HAP-1 (cell line): ENCODE results near the gene NUP210.

ENCODE experiments used
- DNase-seq, 2 experiments: peaks; one replicate each; pipeline ENCODE4 v3.0.0-alpha.2; 2016 to 2020; ENCODE audit warnings: low spot score in 2 of 2
- H3K27me3 ChIP-seq: fragments of 250-450 bp; sonication (Bioruptor Pico); 2 replicates; pipeline ENCODE4 v1.5.1; 2020; ENCODE audit warnings: low read depth, mild to moderate bottlenecking, moderate library complexity
- H3K36me3 ChIP-seq: fragments of 250-450 bp; sonication (Bioruptor Pico); replicated peaks from 2 replicates; pipeline ENCODE4 v1.5.1; 2020; ENCODE audit warnings: mild to moderate bottlenecking
- H3K4me1 ChIP-seq: fragments of 250-450 bp; sonication (Bioruptor Pico); 2 replicates; pipeline ENCODE4 v1.5.1; 2020; ENCODE audit warnings: mild to moderate bottlenecking
- H3K4me3 ChIP-seq: fragments of 250-450 bp; sonication (Bioruptor Pico); 2 replicates; pipeline ENCODE4 v1.5.1; 2020; ENCODE audit warnings: mild to moderate bottlenecking, moderate library complexity
- H3K9me3 ChIP-seq: fragments of 250-450 bp; sonication (Bioruptor Pico); 2 replicates; pipeline ENCODE4 v1.5.1; 2020; ENCODE audit warnings: mild to moderate bottlenecking, moderate library complexity
- in situ Hi-C: fragments of 300-500 bp; cut with MboI; formaldehyde crosslinking; loops from 3 replicates; pipeline ENCODE4 v1.14.3; 2020; ENCODE audit warnings: low sequenced_read_pairs, inconsistent platforms, mixed read lengths

Gene NUP210

GRCh38 chr3:13407475-13407874, 12.6 kb downstream of the NUP210 start:
- H3K4me3 ChIP-seq = no peak overlapping the region
- H3K27me3 ChIP-seq = no peaks in the 10 kb centered on the region
- in situ Hi-C loops = no loop called here
- DNase-seq = no peak
- H3K4me1 ChIP-seq = peaks cover 16% of the 10 kb centered on the region
- no peaks in the 10 kb centered on the region for H3K9me3 ChIP-seq
- no peaks in the 10 kb centered on the region; the same call in none of the 2 replicates for H3K36me3 ChIP-seq

- peaks cover 10% of the 10 kb centered on the region for H3K4me1 ChIP-seq
- H3K36me3 ChIP-seq = no peaks in the 10 kb centered on the region; the same call in none of the 2 replicates
- in situ Hi-C loops = no loop called here
- no peaks in the 10 kb centered on the region for H3K9me3 ChIP-seq
- DNase-seq = no peak
- H3K4me3 ChIP-seq = no peak overlapping the region
- H3K27me3 ChIP-seq = no peaks in the 10 kb centered on the region
These were observed 13.9 kb downstream of the NUP210 start for GRCh38 chr3:13406190-13406589.

GRCh38 chr3:13405614-13406013, 14.5 kb downstream of the NUP210 start:
- H3K4me3 ChIP-seq = no peak overlapping the region
- H3K9me3 ChIP-seq = no peaks in the 10 kb centered on the region
- DNase-seq = no peak
- H3K4me1 ChIP-seq = peaks cover 8% of the 10 kb centered on the region; the same call in 1 of the 2 replicates
- no peaks in the 10 kb centered on the region; the same call in none of the 2 replicates for H3K36me3 ChIP-seq
- H3K27me3 ChIP-seq = no peaks in the 10 kb centered on the region
- in situ Hi-C loops = no loop called here

GRCh38 chr3:13404626-13405452, 15.3 kb downstream of the NUP210 start:
- Histone ChIP-seq H3K4me3 (no peak overlapping the region), H3K27me3 (no peaks in the 10 kb centered on the region), H3K36me3 (peaks cover 2% of the 10 kb centered on the region), H3K9me3 (no peaks in the 10 kb centered on the region), H3K4me1 (peaks cover 8% of the 10 kb centered on the region; the same call in 1 of the 2 replicates)
- DNase-seq = no peak
- in situ Hi-C loops = no loop called here

GRCh38 chr3:13403847-13404246, 16.3 kb downstream of the NUP210 start:
- Histone ChIP-seq H3K9me3 (no peaks in the 10 kb centered on the region), H3K27me3 (no peaks in the 10 kb centered on the region), H3K36me3 (peaks cover 8% of the 10 kb centered on the region), H3K4me1 (peaks cover 8% of the 10 kb centered on the region; the same call in 1 of the 2 replicates), H3K4me3 (no peak overlapping the region)
- in situ Hi-C loops = no loop called here
- no peak for DNase-seq

GRCh38 chr3:13403213-13403819, 16.8 kb downstream of the NUP210 start:
- peaks cover 8% of the 10 kb centered on the region; the same call in 1 of the 2 replicates for H3K4me1 ChIP-seq
- H3K36me3 ChIP-seq = peaks cover 13% of the 10 kb centered on the region
- in situ Hi-C loops = no loop called here
- no peaks in the 10 kb centered on the region for H3K27me3 ChIP-seq
- H3K9me3 ChIP-seq = no peaks in the 10 kb centered on the region
- H3K4me3 ChIP-seq = no peak overlapping the region
- DNase-seq = no peak

GRCh38 chr3:13401149-13401548, 19.0 kb downstream of the NUP210 start:
- Histone ChIP-seq H3K9me3 (no peaks in the 10 kb centered on the region), H3K27me3 (no peaks in the 10 kb centered on the region), H3K36me3 (peaks cover 32% of the 10 kb centered on the region), H3K4me1 (peaks cover 8% of the 10 kb centered on the region; the same call in 1 of the 2 replicates), H3K4me3 (no peak overlapping the region)
- in situ Hi-C loops = no loop called here
- no peak for DNase-seq

- Histone ChIP-seq H3K27me3 (no peaks in the 10 kb centered on the region), H3K4me3 (no peak overlapping the region), H3K36me3 (peaks cover 41% of the 10 kb centered on the region), H3K9me3 (no peaks in the 10 kb centered on the region), H3K4me1 (0 out of 2 replicates have a peak, but pooled peaks cover 4% of the 10 kb centered on the region)
- no peak for DNase-seq
- in situ Hi-C loops = no loop called here
These were observed 19.9 kb downstream of the NUP210 start for GRCh38 chr3:13400114-13400673.

- Histone ChIP-seq H3K4me1 (no peaks in the 10 kb centered on the region), H3K27me3 (no peaks in the 10 kb centered on the region), H3K9me3 (no peaks in the 10 kb centered on the region), H3K36me3 (peaks cover 47% of the 10 kb centered on the region), H3K4me3 (no peak overlapping the region)
- in situ Hi-C loops = no loop called here
- DNase-seq = no peak
These were observed 20.5 kb downstream of the NUP210 start for GRCh38 chr3:13399603-13400002.

GRCh38 chr3:13397316-13397715, 22.8 kb downstream of the NUP210 start:
- Histone ChIP-seq H3K4me1 (no peaks in the 10 kb centered on the region), H3K9me3 (no peaks in the 10 kb centered on the region), H3K27me3 (no peaks in the 10 kb centered on the region), H3K36me3 (peaks cover 69% of the 10 kb centered on the region), H3K4me3 (no peak overlapping the region)
- in situ Hi-C loops = no loop called here
- no peak for DNase-seq

GRCh38 chr3:13394363-13394762, 25.8 kb downstream of the NUP210 start:
- DNase-seq = no peak
- no peaks in the 10 kb centered on the region for H3K27me3 ChIP-seq
- no peaks in the 10 kb centered on the region for H3K4me1 ChIP-seq
- no peaks in the 10 kb centered on the region for H3K9me3 ChIP-seq
- no peak overlapping the region for H3K4me3 ChIP-seq
- peaks cover 93% of the 10 kb centered on the region for H3K36me3 ChIP-seq
- in situ Hi-C loops = no loop called here

- no peaks in the 10 kb centered on the region for H3K9me3 ChIP-seq
- no peaks in the 10 kb centered on the region for H3K4me1 ChIP-seq
- H3K27me3 ChIP-seq = no peaks in the 10 kb centered on the region
- no peak overlapping the region for H3K4me3 ChIP-seq
- H3K36me3 ChIP-seq = peaks cover 95% of the 10 kb centered on the region
- DNase-seq = no peak
- in situ Hi-C loops = no loop called here
These were observed 26.4 kb downstream of the NUP210 start for GRCh38 chr3:13393427-13394360.

- Histone ChIP-seq H3K4me1 (no peaks in the 10 kb centered on the region), H3K27me3 (no peaks in the 10 kb centered on the region), H3K36me3 (peaks cover 99% of the 10 kb centered on the region), H3K9me3 (no peaks in the 10 kb centered on the region), H3K4me3 (no peak overlapping the region)
- DNase-seq = no peak
- in situ Hi-C loops = no loop called here
These were observed 28.8 kb downstream of the NUP210 start for GRCh38 chr3:13391308-13391707.
